ENCODE results near the gene DCLRE1A. TPM values are rescaled to one million over a fixed set of nuclear protein-coding genes. Genes with fewer than 3 reads are reported as not detected.
"Not testable (repeated sequence)": the region's sequence is repeated elsewhere in the genome, so short reads cannot be mapped to it uniquely, and the experiment has no call there.

The DCLRE1A gene
- total RNA-seq, 1 donor from 2014 or later: 7.5 TPM

GRCh38 chr10:113822174-113822573 is 31.7 kb downstream of the DCLRE1A start:
- H3K4me3 Mint-ChIP-seq (ENCODE audit: unreplicated experiment): no peak overlapping the region
- no peaks in the 10 kb centered on the region for H3K36me3 Mint-ChIP-seq (ENCODE audit: low read depth, unreplicated experiment)
- no peaks in the 10 kb centered on the region for H3K27me3 Mint-ChIP-seq (ENCODE audit: unreplicated experiment)
- TF ChIP-seq, protein P1, sequence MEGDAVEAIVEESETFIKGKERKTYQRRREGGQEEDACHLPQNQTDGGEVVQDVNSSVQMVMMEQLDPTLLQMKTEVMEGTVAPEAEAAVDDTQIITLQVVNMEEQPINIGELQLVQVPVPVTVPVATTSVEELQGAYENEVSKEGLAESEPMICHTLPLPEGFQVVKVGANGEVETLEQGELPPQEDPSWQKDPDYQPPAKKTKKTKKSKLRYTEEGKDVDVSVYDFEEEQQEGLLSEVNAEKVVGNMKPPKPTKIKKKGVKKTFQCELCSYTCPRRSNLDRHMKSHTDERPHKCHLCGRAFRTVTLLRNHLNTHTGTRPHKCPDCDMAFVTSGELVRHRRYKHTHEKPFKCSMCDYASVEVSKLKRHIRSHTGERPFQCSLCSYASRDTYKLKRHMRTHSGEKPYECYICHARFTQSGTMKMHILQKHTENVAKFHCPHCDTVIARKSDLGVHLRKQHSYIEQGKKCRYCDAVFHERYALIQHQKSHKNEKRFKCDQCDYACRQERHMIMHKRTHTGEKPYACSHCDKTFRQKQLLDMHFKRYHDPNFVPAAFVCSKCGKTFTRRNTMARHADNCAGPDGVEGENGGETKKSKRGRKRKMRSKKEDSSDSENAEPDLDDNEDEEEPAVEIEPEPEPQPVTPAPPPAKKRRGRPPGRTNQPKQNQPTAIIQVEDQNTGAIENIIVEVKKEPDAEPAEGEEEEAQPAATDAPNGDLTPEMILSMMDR (IDR thresholded peaks at IDR 0.05; ENCODE audit: unreplicated experiment): no peak
- H3K4me1 Mint-ChIP-seq (ENCODE audit: unreplicated experiment): no peaks in the 10 kb centered on the region
- no peaks in the 10 kb centered on the region for H3K9me3 Mint-ChIP-seq (ENCODE audit: unreplicated experiment)
- DNase-seq (ENCODE audit: low spot score): no peak
- no peak overlapping the region for H3K27ac Mint-ChIP-seq (ENCODE audit: unreplicated experiment)

- not testable (repeated sequence) for H3K27ac Mint-ChIP-seq (ENCODE audit: unreplicated experiment); H3K27me3 Mint-ChIP-seq (ENCODE audit: unreplicated experiment); DNase-seq (ENCODE audit: low spot score); H3K36me3 Mint-ChIP-seq (ENCODE audit: low read depth, unreplicated experiment); H3K4me3 Mint-ChIP-seq (ENCODE audit: unreplicated experiment); H3K9me3 Mint-ChIP-seq (ENCODE audit: unreplicated experiment); H3K4me1 Mint-ChIP-seq (ENCODE audit: unreplicated experiment)
Measured at GRCh38 chr10:113821306-113821705, 32.6 kb downstream of the DCLRE1A start.

DNA sequence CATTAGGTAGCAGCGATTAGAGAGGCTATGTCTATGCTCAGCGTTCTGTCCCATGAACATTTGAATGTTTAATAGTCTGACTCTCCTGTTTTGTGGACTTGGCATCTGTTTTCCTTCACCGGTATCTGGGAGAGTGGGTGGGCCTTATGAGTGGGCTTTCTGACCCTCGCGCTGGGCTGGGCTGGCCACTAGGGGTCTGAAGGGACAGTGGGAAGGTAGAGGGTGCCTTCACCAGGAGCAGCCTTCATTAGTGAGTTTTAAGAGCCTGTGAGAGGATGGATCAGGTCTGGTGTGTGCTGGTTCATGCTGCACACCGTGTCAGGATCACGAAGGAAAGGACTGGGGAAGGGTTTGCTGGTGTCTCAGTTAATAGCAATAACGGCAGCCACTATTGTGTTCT is 33.4 kb downstream of the DCLRE1A start:
- no peaks in the 10 kb centered on the region for H3K4me1 Mint-ChIP-seq (ENCODE audit: unreplicated experiment)
- TF ChIP-seq, protein P1 (IDR thresholded peaks at IDR 0.05; ENCODE audit: unreplicated experiment): peak; percentile 31
- H3K27me3 Mint-ChIP-seq (ENCODE audit: unreplicated experiment): no peaks in the 10 kb centered on the region
- no peaks in the 10 kb centered on the region for H3K36me3 Mint-ChIP-seq (ENCODE audit: low read depth, unreplicated experiment)
- DNase-seq (ENCODE audit: low spot score): peak; percentile 59
- no peak overlapping the region for H3K27ac Mint-ChIP-seq (ENCODE audit: unreplicated experiment)
- H3K9me3 Mint-ChIP-seq (ENCODE audit: unreplicated experiment): no peaks in the 10 kb centered on the region
- H3K4me3 Mint-ChIP-seq (ENCODE audit: unreplicated experiment): no peak overlapping the region

DNA sequence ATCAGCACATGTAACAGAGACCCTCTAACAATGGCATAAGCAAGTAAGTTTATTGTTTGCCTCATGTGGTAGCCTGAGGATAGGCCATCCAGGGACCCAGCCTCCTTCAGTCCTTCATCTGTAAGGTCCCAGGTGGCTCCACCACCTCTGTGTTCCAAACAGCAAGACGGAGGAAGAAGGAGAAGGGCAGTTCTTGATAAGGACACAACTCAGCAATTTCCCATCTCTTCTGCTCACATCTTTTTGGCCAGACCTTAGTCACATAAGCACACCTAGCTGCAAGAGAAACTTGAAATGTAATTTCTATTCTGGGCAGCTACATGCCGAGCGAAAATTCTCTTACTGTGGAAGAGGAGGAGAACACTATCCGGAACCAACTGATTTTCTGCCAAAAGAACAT is 33.9 kb downstream of the DCLRE1A start:
- TF ChIP-seq, protein P1 (IDR thresholded peaks at IDR 0.05; ENCODE audit: unreplicated experiment): no peak
- Mint-ChIP-seq H3K36me3 (ENCODE audit: low read depth, unreplicated experiment) (no peaks in the 10 kb centered on the region), H3K4me3 (ENCODE audit: unreplicated experiment) (no peak overlapping the region), H3K9me3 (ENCODE audit: unreplicated experiment) (no peaks in the 10 kb centered on the region), H3K27me3 (ENCODE audit: unreplicated experiment) (no peaks in the 10 kb centered on the region), H3K27ac (ENCODE audit: unreplicated experiment) (no peak overlapping the region), H3K4me1 (ENCODE audit: unreplicated experiment) (no peaks in the 10 kb centered on the region)
- DNase-seq (ENCODE audit: low spot score): no peak

DNA sequence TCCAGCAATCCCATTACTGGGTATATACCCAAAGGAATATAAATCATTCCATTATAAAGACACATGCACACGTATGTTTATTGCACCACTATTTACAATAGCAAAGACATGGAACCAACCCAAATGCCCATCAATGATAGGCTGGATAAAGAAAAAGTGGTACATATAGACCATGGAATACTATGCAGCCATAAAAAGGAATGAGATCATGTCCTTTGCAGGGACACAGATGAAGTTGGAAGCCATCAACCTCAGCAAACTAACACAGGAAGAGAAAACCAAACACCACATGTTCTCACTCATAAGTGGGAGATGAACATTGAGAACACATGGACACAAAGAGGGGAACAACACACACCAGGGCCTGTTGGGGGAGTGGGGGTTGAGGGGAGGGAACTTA is 39.2 kb downstream of the DCLRE1A start:
- H3K27ac Mint-ChIP-seq (ENCODE audit: unreplicated experiment); H3K4me3 Mint-ChIP-seq (ENCODE audit: unreplicated experiment); H3K36me3 Mint-ChIP-seq (ENCODE audit: low read depth, unreplicated experiment); H3K4me1 Mint-ChIP-seq (ENCODE audit: unreplicated experiment); H3K27me3 Mint-ChIP-seq (ENCODE audit: unreplicated experiment); H3K9me3 Mint-ChIP-seq (ENCODE audit: unreplicated experiment); DNase-seq (ENCODE audit: low spot score): not testable (repeated sequence)

DNA sequence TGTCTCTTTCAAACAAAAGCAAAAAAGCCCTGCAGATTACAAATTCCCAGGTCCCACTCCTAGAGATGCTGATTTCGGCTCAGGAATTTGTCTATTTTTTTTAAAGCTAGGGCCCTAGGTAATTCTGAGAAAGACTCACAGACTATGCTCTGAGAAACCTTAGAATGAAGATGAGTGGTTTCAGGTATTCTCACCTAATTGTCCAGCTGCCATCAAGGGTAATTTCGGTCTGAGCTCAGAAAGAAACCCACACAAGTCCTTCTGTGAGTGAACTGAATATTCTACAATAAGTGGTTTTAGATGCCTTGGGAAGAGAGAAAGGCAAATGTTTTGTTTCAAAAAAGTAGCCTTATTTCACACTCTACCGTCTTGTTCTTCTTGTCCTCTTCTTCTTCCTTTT is 45.7 kb downstream of the DCLRE1A start:
- H3K36me3 Mint-ChIP-seq (ENCODE audit: low read depth, unreplicated experiment): no peaks in the 10 kb centered on the region
- no peak for DNase-seq (ENCODE audit: low spot score)
- no peak overlapping the region for H3K4me3 Mint-ChIP-seq (ENCODE audit: unreplicated experiment)
- no peak overlapping the region for H3K27ac Mint-ChIP-seq (ENCODE audit: unreplicated experiment)
- H3K27me3 Mint-ChIP-seq (ENCODE audit: unreplicated experiment): no peaks in the 10 kb centered on the region
- TF ChIP-seq, protein P1 (IDR thresholded peaks at IDR 0.05; ENCODE audit: unreplicated experiment): no peak
- H3K4me1 Mint-ChIP-seq (ENCODE audit: unreplicated experiment): peaks cover 4% of the 10 kb centered on the region
- no peaks in the 10 kb centered on the region for H3K9me3 Mint-ChIP-seq (ENCODE audit: unreplicated experiment)
